ENCODE data around the gene ECI1. TPM values are rescaled to one million over a fixed set of nuclear protein-coding genes. Genes with fewer than 3 reads are reported as not detected.

The ECI1 gene
- total and polyA plus RNA-seq, 2 of the 13 experiments (the other 11 are each of a cell fraction or from before 2014, with no cell fraction given) = 82.0 to 102 TPM

- FAIRE-seq (no peak), ATAC-seq (no peak), DNase-seq (ENCODE audit: low spot score) (no peak)
- Histone ChIP-seq H3K4me3 (replicated peaks in 1 of 3; ENCODE audit: insufficient read depth in 1 of 3, low read depth in 2 of 3, low read length in 3 of 3) (no peak overlapping the region), H2AFZ (ENCODE audit: low read length) (no peak overlapping the region), H3K9ac (ENCODE audit: insufficient read depth, low read depth, low read length) (no peak overlapping the region), H3K9me3 (ENCODE audit: low read length) (no peaks in the 10 kb centered on the region), H3K4me2 (ENCODE audit: low read depth, low read length) (no peak overlapping the region), H3K36me3 (replicated peaks in 1 of 2; ENCODE audit: control insufficient read depth in 1 of 2, insufficient read depth in 2 of 2, low read length in 2 of 2) (no peaks in the 10 kb centered on the region), H4K20me1 (ENCODE audit: insufficient read depth, low read length) (no peaks in the 10 kb centered on the region), H3K27me3 (ENCODE audit: control insufficient read depth in 1 of 2, insufficient read depth in 2 of 2, low read length in 2 of 2) (peaks cover 10 to 33% of the 10 kb centered on the region in 2 experiments; a peak in 4 of 5 replicates), H3K4me1 (ENCODE audit: insufficient read depth, low read length) (peaks cover 10% of the 10 kb centered on the region), H3K79me2 (ENCODE audit: insufficient read depth, low read length) (no peaks in the 10 kb centered on the region), H3K27ac (ENCODE audit: extremely low read length, insufficient read depth, low read length) (no peak overlapping the region)
- BruUV-seq (replicated peaks) = no TSS peak
- POLR2A ChIA-PET = no interaction called here
- WGBS (ENCODE audit: low lambda C conversion rate) = no CpG with 5 or more reads among the region's 22 CpGs
- TF ChIP-seq YEATS2 (CRISPR knock-in tag; IDR thresholded peaks at IDR 0.05; ENCODE audit: borderline replicate concordance) = no peak
- intact Hi-C loops (cut with micrococcal nuclease; ENCODE audit: unreplicated experiment) = no loop called here
- CTCF ChIA-PET (ENCODE audit: low intra/inter-chr PET ratio, low total read pairs) = no interaction called here
- in situ Hi-C loops (cut with HindIII; ENCODE audit: extremely low pct_ligation_motif_present, low pct_unique_long_range_greater_than_20kb) = no loop called here
These were observed 46.1 kb upstream of the ECI1 start for GRCh38 chr16:2297506-2297860.

- H2AFZ ChIP-seq (ENCODE audit: low read length) = no peak overlapping the region
- H3K9me3 ChIP-seq (ENCODE audit: low read length) = no peaks in the 10 kb centered on the region
- H3K27me3 ChIP-seq (ENCODE audit: control insufficient read depth in 1 of 2, insufficient read depth in 2 of 2, low read length in 2 of 2) = peaks cover 10 to 33% of the 10 kb centered on the region in 2 experiments; a peak in 4 of 5 replicates
- ChIA-PET CTCF (ENCODE audit: low intra/inter-chr PET ratio, low total read pairs) (no interaction called here), POLR2A (no interaction called here)
- no peak overlapping the region for H3K4me3 ChIP-seq (replicated peaks in 1 of 3; ENCODE audit: insufficient read depth in 1 of 3, low read depth in 2 of 3, low read length in 3 of 3)
- DNase-seq (ENCODE audit: low spot score) (peak; percentile 54), FAIRE-seq (no peak), ATAC-seq (peak; percentile 75)
- no peaks in the 10 kb centered on the region for H3K36me3 ChIP-seq (replicated peaks in 1 of 2; ENCODE audit: control insufficient read depth in 1 of 2, insufficient read depth in 2 of 2, low read length in 2 of 2)
- peaks cover 10% of the 10 kb centered on the region for H3K4me1 ChIP-seq (ENCODE audit: insufficient read depth, low read length)
- no peak overlapping the region for H3K9ac ChIP-seq (ENCODE audit: insufficient read depth, low read depth, low read length)
- intact Hi-C loops (cut with micrococcal nuclease; ENCODE audit: unreplicated experiment) = no loop called here
- H3K79me2 ChIP-seq (ENCODE audit: insufficient read depth, low read length) = no peaks in the 10 kb centered on the region
- H3K27ac ChIP-seq (ENCODE audit: extremely low read length, insufficient read depth, low read length) = no peak overlapping the region
- 70% methylated on average over 10 of the region's 23 CpGs for WGBS (ENCODE audit: low lambda C conversion rate)
- no TSS peak for BruUV-seq (replicated peaks)
- peak overlapping the region; percentile 30 for H3K4me2 ChIP-seq (ENCODE audit: low read depth, low read length)
- in situ Hi-C loops (cut with HindIII; ENCODE audit: extremely low pct_ligation_motif_present, low pct_unique_long_range_greater_than_20kb) = no loop called here
- no peaks in the 10 kb centered on the region for H4K20me1 ChIP-seq (ENCODE audit: insufficient read depth, low read length)
- TF ChIP-seq DMAP1 (CRISPR knock-in tag; IDR thresholded peaks at IDR 0.05) = 0 out of 2 replicates have a peak, but pooled peaks have one; percentile 36
- TF ChIP-seq MAZ (IDR thresholded peaks at IDR 0.05; ENCODE audit: borderline replicate concordance, low read depth, low read length) = 0 out of 2 replicates have a peak, but pooled peaks have one; percentile 17
- no peak; the same call in 1 of the 2 replicates for TF ChIP-seq MAZ (CRISPR knock-in tag; IDR thresholded peaks at IDR 0.05; ENCODE audit: low read depth)
- no peak for TF ChIP-seq ZNF235 (CRISPR knock-in tag; IDR thresholded peaks at IDR 0.05; ENCODE audit: borderline replicate concordance)
- no peak for TF ChIP-seq EP300 (IDR thresholded peaks at IDR 0.05; ENCODE audit: low read depth in 2 of 2, low read length in 2 of 2)
- no peak for TF ChIP-seq EP300 (CRISPR knock-in tag; IDR thresholded peaks at IDR 0.05; ENCODE audit: borderline replicate concordance)
- TF ChIP-seq, protein P1, sequence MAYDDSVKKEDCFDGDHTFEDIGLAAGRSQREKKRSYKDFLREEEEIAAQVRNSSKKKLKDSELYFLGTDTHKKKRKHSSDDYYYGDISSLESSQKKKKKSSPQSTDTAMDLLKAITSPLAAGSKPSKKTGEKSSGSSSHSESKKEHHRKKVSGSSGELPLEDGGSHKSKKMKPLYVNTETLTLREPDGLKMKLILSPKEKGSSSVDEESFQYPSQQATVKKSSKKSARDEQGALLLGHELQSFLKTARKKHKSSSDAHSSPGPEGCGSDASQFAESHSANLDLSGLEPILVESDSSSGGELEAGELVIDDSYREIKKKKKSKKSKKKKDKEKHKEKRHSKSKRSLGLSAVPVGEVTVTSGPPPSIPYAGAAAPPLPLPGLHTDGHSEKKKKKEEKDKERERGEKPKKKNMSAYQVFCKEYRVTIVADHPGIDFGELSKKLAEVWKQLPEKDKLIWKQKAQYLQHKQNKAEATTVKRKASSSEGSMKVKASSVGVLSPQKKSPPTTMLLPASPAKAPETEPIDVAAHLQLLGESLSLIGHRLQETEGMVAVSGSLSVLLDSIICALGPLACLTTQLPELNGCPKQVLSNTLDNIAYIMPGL (CRISPR knock-in tag; IDR thresholded peaks at IDR 0.05; ENCODE audit: borderline replicate concordance in 1 of 2, low read depth in 1 of 2) = 0 out of 4 replicates have a peak, but pooled peaks of 1 of the 2 experiments have one; percentile 35
- 0 out of 2 replicates have a peak, but pooled peaks have one; percentile 21 for TF ChIP-seq SMC3 (IDR thresholded peaks at IDR 0.05; ENCODE audit: low read length)
- no peak for TF ChIP-seq MIXL1 (CRISPR knock-in tag; IDR thresholded peaks at IDR 0.05)
- TF ChIP-seq ZMYM2 (CRISPR knock-in tag; IDR thresholded peaks at IDR 0.05) = no peak
These were observed 45.5 kb upstream of the ECI1 start for GRCh38 chr16:2296661-2297505.

Measured in HepG2 (cell line).